ENCODE measurements around the gene PDIA4.
"Not testable (repeated sequence)": the region's sequence is repeated elsewhere in the genome, so short reads cannot be mapped to it uniquely, and the experiment has no call there.

PDIA4 gene

DNA sequence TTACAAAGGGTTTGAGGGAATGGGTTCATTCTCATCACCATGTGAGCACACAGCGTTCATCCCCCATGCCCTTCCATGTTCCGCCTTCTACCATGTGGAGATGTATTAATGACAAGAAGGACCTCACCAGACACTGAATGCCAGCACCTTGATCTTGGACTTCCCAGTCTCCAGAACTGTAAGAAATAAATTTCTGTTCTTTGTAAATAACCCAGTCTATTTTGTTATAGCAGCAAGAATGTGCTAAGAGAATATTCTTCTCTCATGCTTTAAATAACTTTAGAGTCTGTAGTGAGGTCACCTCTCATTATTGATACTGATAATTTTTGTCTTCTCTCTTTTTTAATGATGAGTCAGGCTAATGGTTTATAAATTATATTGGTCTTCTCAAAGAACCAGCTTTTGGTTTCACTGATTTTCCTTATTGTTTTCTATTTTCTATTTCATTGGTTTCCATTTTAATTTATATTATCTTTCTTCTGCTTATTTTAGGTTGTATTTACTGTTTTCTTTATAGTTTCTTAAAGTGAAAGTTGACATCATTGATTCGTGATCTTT is 3.1 kb upstream of the PDIA4 start:
- no peak for DNase-seq

DNA sequence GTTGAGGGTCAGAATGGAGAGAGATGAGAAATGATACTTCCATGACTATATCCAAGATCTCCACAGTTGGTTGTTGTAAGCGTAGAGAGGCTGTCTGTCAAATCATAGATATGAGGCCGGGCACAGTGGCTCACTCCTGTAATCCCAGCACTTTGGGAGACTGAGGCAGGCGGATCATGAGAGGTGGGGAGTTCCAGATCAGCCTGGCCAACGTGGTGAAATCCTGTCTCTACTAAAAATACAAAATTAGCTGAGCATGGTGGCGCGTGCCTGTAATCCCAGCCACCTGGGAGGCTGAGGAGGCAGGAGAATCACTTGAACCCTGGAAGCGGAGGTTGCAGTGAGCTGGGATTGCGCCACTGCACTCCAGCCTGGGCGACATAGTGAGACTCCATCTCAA is 2.1 kb upstream of the PDIA4 start:
- not testable (repeated sequence) for DNase-seq

DNA sequence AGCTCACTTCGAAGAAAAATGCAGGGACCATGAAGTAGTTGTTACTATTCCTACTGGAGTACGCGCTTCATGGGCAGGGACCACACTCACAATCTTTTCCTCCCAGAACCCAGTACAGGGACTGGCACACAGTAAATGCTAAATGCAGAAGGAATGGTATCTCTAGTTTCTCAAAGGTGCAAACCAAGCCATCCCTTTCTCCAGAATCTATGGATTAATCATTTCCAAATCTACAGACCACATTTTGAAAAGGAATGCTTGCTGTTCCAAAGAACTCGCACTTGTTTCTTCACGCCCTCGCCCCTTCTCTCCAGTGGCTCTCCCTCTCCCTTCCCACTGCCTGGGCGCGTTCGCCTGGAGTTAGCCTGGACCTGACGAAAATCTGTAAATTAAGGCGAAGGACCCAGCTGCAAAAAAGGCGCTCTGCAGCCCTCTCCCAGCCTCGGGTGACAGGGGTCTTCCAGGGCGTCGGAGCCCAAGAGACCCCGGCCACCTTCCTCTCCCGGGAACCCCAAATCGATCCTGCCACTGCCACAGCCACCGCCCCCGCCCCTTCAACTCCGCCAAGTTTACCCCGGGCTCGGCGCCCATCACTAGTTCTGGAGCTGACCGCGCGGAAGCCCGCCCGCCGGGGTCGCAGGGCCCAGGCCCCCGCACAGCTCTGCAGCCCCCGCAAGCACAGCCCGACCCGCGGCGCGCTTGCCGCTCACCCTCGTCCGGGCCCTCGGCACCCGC is 527 bp downstream of the PDIA4 start:
- DNase-seq: no peak

DNA sequence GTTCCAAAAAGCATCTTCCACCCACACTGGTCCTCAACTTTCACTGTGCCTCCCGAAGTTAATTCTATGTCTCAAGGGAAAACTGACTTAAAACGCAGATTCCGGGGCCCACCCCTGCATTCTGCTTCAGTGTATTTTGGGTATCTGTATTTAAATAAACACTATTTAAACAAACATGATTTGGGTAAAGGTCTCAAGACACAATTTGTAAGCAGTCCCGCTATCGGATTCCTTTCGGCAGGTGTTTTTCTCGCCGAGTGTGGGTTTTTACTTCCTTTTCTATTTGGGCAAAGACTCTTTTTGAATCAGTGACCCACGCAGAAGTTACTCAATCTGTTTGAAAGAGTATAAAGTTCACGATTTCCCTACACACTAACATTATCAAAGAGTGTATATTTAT is 1.2 kb downstream of the PDIA4 start:
- no peak for DNase-seq

DNA sequence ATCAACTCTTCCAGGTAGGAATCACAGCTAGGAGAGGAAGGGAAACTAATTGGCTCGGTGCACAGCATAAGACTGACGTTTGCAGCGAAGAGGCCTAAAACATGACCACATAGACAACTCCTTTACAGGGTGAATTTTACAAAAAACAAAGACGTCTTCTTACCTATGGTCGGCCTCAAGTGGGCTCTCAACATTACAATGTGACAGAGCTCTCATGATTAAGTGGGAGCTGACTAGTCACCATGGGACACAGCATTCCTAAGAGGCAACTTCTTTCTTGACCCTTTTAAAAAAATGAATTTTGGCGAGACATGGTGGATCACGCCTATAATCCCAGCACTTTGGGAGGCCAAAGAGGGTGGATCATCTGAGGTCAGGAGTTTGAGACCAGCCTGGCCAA is 4.6 kb downstream of the PDIA4 start:
- no peak for DNase-seq

DNA sequence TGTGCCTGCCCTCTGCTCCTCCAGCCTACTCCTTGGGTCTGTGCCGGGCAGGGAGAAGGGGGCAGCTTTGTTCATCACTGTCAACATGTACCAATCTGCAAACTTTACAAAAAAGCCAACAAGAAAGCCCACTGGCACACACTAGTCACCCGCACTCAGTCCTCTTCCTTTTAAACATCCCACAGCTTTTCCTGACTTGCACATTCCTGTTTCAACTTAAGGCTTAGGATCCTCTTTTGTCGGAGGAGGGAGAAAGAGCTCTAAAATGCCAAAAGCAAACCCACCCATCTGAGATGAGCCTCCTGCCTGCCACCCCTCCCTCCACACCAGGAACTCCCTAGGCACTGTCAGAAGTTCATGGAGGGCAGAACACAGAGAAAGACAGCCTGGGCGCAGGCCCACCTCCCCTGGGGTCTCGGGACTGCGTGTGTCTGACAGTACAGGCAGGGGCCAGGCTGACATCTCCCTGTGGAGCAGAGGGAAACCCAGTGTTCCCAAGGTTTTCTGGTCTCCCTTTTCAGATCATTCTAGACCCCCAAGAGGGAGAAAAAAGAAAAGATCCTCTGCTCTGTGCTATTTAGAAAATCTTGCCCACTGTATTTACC is 5.4 kb downstream of the PDIA4 start:
- no peak for DNase-seq

DNA sequence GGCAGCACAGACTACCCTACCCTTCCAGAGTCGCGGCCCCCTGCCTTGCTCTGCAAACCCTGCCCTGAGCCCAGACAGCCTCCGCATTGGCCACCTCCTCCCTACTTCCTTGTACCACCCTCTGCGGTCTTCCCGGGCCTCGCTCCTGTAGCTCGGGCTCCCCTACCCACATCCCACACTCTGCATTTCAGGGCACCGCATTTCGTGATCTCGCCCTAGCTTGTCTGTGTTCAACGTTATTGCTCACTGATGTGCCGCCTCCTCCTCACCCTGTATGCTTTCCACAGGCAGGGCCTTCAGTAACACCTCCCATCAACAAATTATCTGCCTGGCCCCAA is 6.6 kb downstream of the PDIA4 start:
- DNase-seq: no peak

DNA sequence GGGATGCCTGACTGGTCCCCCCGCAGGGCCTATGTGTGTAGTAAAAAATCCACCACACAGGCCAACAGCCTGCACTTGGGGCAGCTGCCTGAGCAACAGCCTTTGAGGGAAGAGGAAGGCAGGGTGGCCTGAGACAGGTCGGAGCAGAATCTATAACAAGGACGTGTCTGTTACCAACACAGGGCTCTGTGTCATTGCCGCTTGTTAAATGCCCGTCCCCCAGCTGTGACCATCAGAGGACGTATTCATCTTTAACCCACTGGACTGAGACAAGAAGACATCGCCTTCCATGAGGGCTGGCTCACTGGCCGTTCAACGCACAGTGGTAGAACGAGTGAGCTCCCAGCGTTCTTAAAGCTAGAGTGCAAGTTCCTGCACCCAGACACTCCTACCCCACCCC is 7.8 kb downstream of the PDIA4 start:
- no peak for DNase-seq

DNA sequence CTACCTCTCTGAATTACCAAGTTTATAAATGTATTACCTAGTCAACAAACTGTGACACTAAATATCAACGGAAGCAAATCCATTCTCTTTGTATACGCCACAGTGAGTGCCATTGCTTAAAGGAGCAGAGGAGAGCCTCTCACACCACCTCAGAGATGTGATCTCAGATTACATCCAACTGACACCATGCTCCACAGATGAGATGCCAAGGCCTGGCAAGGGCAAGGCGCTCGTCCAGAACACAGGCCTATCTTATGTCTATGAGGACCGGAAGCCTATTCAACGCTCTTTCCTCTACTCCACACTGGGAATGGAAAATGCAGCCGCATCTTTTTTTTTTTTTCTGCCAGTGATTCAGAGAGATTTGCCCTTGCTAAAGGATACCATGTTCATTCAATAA is 11.4 kb downstream of the PDIA4 start:
- DNase-seq: no peak

DNA sequence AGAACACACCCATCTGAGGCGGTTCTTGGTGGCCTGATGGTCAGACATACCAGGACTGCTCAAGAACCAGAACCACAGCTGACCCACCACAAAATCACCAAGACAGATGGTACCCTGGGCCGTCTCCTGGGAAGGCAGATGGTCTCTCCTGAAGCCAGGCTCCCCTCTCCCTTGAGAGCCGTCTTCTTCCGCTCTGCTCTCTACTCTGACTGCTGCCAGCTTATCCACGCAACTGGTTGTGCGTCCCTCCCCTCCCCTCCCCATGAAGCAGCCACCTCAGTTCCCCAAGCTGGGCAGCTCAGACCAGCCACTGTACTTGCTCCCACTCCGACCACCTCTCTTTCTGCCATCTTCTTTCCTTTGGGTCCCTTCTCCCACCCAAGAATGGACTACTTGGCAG is 14.0 kb downstream of the PDIA4 start:
- no peak for DNase-seq

DNA sequence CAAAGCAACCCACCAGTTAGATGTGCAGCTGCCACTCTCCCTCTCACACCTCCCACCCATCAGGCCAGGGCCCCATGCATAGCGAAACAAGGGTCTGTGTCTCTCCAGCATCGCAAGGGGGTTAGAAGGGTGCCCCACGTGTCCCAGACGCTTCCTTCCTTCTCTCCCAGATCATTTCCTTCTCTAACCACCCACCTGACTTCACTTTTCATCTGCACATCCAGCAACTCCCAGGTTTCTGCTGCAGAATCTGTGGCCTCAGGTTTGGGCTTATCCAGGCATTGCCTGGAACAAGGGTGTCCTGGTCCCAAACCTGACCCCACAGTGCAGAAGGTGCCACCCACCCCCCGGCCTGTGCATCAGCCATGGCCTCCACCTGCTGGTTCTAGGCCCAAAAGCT is 14.4 kb downstream of the PDIA4 start:
- no peak for DNase-seq

DNA sequence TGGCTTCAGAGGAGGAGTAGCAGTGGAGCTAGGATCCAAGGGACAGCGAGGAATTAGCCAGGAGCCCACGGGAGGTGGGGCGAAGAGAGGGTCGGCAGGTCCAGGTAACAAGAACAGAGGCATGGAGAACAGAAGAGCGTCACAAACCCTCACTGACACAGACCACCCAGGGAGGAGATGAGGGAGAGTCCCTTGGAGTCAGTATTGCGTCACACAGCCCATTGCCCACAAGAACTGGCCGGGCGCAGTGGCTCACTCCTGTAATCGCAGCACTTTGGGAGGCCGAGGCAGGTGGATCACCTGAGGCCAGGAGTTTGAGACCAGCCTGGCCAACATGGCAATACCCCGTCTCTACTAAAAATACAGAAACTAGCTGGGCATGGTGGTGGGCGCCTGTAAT is 15.6 kb downstream of the PDIA4 start:
- not testable (repeated sequence) for DNase-seq

DNA sequence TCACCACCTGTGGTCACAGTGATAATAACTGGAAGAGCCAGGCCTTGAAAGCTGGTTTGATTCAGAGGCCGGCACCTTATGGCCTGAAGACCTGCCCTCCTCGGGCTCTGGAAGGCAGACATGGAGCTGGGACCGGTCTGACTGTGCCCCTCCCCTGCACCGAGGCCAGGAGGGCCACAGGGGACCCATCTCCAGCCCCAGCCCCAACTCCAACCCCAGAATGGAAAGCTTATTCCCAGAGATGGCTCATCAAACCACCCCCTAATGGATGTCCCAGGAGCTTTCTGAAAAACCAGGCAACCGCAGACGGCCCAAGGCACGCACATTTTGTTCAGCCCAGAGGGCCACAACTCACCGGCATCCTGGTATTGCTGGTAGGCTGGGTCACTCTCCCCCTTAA is 16.8 kb downstream of the PDIA4 start:
- DNase-seq: no peak

DNA sequence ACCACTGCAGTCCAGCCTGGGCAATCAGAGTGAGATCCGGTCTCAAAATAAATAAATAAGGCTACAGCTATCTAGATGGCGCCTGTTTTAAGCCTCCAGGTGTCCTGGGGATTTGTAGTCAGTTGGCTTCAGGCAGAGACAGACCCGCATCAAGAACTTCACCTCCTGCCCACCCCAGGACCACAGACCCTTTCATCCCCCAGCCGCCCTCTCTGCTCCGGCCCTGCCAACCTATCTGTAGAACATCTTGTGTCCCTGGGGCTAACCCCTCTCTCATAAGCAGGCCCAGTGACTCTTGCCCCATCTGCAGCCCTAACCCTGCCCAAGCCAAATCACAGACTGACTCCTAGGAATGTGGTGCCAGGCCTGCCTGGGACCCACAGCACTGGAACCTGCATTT is 17.9 kb downstream of the PDIA4 start:
- DNase-seq: no peak

DNA sequence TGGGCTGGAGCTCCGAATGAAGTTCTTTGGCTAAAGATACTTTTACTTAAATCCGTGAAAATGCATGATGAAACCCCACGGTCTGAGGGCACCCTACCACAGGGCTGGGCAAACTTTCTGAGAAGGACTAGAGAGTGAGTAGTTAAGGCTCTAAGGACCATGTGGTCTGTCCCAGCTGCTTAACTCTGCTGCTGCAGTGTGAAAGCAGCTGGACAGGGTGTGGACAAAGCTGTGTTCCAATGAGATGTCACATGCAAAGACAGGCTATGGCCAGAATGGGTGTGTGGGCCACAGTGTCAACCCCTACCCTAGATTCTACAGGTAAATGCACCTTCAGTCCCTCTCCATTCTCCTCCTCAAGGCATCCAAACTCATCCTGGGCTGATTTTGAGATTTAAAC is 18.8 kb downstream of the PDIA4 start:
- no peak for DNase-seq

DNA sequence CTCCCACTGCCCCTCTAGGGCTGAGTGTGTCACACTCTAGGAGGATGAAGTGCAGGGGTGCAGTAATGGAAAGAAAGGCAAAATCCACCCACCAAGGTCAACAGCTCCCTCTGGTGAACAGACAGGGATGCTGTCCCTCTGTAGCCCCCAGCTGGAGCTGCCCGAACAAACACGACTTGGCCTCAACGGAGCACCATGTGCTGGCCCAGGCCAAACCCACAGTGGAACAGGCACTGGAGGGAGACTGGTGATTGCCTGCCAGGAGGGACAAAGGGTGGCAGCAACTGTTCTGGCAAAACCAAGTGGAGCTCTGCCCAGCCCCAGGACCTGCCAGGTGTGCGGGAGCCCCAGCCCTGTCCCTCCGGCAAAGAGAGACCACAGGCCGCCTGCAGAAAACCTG is 20.7 kb downstream of the PDIA4 start:
- no peak for DNase-seq

DNA sequence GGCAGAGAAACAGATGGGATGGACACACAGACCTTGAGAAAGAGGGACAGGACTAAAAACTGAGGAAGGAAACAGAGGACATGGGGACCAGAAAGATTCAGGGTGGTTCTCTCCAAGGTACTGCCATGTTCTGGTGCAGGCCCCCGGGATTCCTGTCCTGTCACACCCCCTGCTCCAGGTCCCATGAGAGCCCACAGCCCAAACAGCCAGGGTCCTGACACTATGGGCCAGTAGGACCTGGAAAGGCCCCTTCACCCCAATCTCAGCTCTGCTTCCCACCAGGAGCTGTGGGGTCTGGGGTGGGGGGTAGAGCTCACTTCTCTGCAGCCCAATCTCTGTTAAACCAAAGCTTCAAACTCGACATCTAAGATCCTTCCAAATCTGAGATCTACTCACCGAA is 21.2 kb downstream of the PDIA4 start:
- no peak for DNase-seq

DNA sequence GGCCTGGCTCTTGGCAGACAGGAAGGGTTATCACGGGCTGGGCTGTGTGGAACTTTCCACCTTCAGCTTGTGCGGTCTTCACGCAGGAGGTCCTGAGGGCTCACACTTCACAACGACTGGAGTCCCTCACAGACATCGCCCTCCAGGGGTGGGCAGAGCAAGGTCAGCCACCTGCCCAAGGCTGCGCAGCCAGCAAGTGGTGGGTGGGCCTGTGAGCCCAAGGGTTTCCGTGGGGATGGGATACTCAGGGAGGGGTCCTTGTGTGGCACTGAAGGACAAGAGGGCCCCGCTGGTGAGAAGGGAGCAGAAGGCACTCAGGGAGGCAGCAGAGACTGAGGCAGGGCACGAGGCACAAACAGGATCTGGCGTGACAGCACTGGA is 22.0 kb downstream of the PDIA4 start:
- DNase-seq: no peak

DNA sequence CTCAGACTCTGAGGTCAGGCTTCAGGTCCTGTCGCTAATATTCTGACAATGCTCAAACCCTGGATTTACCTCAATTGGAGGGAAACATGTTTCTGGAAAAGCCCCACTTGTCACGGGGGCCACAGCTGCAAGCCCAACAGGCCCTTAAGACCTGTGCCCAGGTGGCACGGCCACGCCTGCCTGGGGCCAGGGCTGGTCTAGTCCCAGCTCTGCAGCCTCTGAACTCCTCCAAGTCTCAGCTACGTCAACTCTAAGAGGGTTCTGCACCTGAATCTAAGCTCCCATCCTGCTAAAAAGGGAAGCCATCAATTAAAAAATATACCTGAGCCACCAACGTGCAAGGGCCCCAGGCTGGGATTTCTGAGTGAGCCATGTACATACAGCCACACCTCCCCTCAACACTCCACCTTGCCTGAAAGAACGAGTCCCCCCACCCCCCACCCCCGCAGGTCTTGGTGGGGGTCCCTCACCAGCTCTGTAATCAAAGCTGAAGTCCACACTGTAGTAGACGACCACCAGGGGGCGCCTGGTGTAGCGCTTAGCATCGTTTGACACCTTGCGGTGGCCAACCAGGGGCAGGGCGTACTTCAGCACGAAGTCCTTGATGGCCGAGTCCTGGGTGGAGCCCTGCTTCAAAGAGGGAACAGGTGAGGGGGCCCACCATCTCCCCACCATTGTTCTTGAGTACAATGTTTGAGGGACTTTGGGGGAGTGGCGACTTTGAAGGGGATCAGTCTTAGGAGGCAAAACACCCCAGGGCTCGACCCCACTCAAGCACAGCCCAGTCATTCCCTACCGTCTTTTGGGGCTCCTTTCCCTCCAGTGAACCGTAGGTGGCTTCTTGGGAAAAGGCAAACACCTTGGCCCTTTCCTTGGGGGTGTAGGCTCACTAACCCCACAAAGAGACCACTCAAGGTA is 22.6 kb downstream of the PDIA4 start:
- no peak for DNase-seq

DNA sequence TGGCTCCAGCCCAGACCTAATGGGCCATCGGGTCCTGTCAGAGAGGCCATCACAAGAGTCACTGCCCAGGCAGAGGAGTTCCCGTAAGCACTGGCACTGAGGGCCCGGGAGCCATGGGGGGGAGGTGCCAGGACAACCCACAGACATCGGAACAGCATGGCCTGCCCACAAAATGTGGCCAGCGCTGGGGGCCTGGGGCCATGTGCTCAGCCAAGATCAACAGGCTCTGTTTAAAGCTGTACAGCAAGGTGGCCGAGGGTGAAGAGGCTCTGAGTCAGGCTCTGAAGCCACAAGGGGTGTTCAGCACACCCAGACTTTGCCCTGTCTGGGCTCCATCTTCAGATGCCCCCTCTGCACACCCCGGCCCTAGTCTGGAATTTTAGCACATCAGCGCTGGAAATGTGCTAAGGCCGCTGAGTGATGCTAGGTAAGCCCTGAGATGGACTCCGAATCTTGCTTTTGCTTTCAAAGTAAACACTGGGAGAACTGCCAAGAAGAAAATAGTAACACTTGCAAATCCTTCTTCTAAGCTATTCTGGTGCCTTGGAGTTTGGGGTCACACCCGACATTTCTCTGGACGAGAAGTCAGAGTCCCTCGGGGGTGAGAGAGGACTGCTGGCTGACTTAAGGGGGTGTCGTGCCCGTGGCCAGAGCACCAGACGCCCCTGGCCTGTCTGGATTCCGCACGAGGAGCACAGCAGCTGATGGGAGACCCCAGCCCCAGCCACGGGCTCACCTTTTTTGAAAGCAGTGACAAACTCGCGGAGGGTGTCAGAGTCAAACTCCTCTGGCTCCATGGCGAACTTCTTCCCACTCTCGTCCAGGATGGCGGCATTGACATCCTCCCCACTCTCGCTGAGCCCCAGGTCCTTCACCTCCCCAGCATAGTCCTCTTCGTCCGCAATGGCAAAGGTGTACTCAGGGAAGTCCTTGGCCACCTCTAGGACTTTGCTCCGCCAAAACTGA is 23.6 kb downstream of the PDIA4 start:
- no peak for DNase-seq

DNA sequence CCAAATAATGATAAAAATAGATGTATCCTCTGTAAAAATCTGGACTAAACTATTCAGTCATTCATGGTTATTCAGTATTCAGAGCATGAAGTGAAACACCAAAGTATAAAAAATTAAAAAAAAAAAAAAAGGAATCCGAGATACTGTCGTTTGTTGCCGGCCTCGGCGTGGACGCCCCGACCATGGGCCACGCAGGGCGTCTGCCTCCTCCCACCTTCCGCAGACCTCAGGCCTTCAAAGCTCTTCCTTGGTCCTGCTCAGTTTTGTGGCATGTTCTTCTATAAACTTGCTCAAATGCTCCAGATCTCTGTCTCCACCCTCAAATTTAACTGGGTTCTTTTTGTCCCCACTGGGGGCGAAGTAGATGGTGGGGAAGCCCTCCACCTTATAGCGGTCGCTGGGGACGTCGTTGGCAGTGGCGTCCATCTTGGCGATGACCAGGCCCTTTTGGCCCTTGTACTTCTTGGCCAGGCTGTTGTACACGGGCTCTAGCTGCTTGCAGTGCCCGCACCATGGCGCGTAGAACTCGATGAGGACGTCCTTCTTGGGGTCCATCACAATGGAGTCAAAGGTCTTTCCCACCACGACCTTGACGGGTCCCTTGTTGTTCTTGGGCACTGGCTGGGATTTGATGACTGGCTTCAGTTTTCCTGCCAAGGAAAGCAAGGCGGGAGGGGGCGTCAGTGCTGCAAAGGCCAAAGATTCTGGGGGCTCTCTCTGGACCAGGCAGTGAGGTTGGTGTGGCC is 24.6 kb downstream of the PDIA4 start:
- DNase-seq: no peak

DNA sequence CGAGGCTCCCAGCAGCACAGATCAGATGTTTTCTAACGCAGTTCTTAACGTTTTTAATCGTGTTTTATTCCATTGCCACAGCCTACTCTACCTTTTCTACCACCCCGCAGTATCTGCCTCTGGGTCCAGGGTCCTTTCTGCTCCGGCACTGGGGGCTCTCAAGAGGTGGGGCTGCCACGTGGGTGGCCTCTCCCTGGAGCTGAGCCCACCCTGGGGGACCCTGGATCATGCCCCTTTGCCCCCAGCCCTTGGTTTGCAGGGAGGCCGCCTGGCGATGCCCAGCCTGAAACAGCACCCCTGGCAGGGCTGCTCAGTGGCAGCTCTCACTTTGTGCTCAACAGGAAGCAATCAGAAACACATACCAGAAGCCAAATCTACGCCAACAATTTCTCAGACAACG is 25.3 kb downstream of the PDIA4 start:
- no peak for DNase-seq

All from NCI-H187 treated with DMSO at 0.1 percent for 48 hours (cell line).